Stimulated activated CD8-positive, alpha-beta memory T cell treated with anti-CD3 and anti-CD28 coated beads, Interleukin-12 subunit alpha, Interleukin-12 subunit beta, amount 100 ng/mL, for 4 hours (primary cell): Measurements from ENCODE around the gene SOX2.

Source experiments
- DNase-seq: peaks from one replicate; pipeline ENCODE4 v3.0.0-alpha.2; 2020; ENCODE audit warnings: low read depth

SOX2 gene

DNA sequence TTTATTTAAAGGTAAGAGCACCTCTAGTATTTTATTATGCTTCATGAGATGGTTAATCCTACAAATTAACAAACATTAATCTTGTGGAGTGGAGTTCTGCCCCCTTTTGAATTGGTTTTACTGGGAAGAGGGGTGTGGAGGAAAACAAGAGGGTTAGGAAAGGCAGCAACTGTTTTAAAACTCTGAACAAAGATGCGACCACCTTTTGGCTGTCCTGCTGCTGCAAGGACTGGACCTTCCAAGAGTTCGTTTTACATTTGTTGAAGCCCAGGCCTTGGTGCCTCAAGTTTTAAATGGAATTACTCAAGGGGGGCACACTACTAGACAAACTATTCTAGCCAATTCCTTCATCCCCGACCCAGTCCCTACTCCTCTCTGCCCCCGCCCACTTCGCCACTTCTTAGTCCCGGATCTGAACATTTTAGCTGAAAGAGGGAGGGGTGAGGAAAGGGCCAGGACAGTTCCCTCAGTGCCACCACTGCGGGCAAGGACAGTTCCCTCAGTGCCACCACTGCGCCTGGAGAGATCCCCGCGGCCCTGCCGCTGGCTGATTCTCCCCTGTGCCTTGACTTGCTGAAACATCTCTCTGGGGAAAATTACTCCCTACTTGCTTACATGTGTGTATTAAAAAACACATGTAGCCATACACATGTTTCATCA lies 11.2 kb downstream of the SOX2 start:
- no peak for DNase-seq

DNA sequence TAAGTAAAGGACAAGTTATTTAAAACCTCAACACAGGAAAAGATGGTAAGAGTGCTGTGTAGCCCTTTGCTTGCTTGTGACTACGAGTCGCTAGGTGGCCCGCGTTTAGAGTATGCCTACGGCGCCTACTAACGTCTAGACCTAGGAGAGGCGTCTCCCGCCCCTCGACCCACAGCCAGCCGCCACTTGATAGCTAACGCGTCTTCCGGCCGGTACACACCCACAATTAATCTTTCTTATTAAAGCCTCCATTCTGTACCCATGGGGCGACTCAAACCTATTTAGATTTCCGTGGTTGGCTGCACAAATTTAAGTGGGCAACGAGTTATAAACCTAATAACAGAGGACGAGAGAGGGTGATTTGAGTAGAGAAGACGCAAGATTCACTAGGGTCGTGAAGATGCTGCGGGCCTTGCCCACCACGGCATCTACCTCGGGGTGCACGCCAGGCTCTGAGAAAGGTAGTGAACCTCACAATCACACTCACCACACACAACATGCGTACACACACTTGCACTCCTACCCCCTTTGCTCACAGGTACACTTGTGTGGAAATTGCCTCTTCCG lies 12.0 kb downstream of the SOX2 start:
- DNase-seq: no peak

GRCh38 chr3:181724192-181724965 lies 12.7 kb downstream of the SOX2 start:
- no peak for DNase-seq

DNA sequence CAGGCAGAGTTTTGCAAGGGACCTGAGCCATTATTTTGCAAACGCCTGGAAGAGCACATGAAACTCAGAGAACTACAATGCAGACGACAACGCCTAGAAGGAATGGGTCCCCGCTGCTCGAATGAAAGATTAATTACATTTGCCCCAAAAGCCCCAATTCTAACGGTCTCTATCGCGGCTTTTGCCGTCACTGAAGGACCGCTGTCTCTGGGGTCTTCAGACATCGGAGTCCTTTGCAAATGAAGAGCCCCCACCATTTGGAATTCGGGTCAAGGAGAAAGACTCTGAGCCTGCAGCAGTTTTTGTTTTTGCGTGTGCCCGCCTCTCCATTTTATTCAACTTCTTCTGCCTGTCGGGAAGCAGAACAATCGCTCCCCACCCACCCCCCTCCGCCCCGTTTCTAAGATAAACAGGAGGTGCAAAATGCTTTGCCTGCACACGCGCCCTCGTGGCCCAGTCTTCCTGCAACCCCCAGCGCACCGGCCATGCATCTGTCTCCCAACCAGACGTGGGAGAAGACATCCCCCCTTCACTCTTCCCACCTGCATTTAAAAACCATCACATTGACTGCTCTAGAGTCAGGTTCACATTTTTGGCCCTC lies 13.5 kb downstream of the SOX2 start:
- no peak for DNase-seq

- DNase-seq: no peak
Measured at GRCh38 chr3:181725830-181726229, 14.1 kb downstream of the SOX2 start.

DNA sequence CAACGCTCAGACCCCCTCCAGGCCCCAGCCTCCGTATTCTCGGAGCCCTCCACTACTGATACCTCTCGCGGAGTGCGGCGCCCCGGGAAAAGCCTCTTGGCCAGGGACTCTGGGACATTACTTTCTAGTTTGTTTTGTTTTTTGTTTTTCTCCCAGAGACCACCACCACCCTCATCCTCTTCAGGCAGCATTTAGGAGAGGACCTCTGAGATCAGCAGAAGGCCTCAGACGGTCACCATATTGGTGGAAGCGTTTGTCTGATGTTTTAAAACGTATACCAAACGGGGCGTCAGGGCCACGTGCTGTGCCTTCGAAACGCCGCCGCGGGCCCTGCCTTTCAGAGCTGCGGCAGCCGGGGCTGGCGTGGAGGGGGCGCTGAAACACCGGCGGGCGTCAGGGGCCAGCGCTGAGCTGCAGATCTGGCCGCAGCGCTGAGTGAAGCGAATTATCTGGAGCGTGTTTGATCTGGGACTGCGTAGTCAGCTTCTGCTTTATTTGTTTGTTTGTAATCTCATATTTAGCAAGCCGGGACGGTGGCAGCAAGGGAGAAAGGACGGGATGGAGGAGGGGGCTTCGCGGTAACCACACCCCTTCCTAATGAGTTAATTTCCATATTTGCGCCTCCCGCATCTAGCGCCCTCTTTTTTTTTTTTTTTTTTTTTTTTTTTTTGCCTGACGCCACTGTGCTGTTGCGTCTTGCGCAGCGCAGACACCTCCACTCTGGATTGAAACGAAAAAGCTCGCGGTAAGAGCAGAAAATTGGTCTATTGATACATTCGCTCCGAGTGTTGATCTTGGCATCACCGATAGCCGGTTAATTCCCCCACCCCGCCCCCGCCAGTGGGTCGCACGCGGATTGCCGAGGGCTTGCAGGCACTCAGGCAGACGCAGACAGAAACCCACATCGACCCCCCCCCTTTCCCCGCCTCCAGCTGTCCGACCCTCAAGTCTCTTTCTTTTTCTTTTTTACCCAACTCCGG lies 14.9 kb downstream of the SOX2 start:
- no peak for DNase-seq

- no peak for DNase-seq
Measured at GRCh38 chr3:181727341-181728032, 15.8 kb downstream of the SOX2 start.

DNA sequence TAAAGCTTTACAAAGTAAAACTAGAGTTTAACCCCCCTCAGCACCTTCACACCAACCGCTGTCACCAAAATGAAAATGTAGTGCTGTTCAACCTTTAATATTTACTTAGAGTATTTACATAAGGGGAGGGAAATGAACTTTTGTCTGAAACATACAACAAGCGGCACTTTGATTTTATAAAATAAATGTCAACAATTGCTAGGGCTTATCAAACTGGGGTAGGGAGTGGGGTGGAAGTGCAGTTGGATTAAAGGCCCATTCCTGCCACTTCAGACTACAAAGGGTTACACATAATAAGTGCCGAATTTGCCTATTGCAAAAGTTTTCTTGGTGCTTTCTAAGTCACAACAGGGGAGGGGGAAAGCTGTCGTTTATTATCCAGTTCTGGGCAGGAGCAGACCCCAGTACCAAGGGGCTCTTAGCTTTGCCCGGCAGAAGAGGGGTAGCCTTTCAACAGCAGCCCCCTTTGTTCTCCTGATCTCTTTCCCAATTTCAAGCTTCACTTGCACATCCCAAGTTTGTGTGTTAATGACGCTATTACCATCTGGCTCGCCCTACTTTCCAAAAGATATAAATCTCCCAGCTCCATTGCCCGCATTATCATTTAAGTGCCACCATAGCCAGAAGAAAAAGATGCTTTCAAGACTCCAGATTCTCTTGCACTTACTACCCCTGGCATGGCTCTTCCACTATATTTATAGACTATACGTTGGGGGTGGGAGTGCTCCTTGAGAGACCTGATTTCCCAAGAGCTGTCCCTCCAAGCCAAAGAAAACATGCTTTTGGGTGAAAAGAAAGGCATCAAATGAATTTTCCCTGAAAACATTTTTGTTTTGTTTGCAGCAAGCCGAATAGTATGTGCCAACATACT lies 17.0 kb downstream of the SOX2 start:
- DNase-seq: no peak

GRCh38 chr3:181729341-181729869 lies 17.7 kb downstream of the SOX2 start:
- DNase-seq: no peak

DNA sequence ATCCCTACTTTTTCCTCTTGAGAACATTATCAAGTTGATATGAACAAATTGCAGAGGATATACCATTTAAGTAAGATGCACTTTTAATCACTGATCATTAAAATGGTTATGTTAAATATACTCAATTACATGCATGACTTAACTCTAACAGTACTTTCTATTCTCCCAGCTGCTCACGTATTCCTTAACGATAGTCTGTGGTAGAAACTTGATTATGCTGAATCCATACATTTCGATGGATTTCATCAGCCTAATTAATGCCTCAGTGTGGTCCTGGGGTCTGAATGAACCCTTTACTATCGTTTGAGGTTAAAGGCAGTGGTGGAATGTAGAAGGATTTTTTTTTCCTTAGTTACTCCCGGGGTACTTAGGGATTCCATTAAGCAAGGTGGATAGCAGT lies 18.6 kb downstream of the SOX2 start:
- no peak for DNase-seq

DNA sequence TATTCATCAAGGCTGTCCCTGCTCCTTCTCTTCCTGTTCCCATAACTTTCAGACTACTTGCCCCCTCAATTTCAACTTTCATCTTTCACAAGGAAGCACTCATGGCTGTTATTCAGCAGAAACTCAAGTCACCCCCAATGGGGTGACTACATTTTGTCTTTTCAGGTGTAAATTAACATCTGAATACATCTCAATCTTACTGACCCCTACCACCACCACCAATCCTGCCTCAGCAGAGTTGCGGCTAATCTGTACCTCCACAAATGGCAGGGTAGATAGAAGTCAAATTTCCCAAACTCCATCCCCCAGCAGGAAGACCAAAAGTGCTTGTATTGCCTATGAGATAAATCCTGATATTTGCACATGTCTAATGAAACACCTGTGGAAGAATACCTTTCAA lies 19.2 kb downstream of the SOX2 start:
- no peak for DNase-seq

DNA sequence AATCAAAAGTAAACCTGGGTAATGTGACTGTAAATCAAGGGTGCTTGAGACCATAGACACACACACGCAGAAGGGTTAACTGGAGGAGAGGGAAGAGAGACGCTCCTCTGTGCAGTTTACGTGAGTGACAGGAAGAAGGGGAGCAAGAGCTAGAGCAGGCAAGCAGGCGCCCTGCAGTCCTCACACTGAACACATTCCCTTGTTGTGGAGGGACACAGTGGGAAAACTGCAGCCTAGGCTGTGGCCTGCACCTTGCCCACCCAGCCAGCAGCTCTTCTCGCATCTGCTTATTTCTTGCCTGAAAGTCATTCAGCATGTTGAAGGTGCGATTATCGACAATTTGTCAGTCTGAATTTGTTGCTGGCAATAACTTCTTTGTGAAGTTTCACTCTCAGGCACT lies 24.2 kb downstream of the SOX2 start:
- no peak for DNase-seq

- no peak for DNase-seq
Measured at GRCh38 chr3:181738551-181738950, 26.8 kb downstream of the SOX2 start.

- no peak for DNase-seq
Measured at GRCh38 chr3:181739628-181740027, 27.9 kb downstream of the SOX2 start.

DNA sequence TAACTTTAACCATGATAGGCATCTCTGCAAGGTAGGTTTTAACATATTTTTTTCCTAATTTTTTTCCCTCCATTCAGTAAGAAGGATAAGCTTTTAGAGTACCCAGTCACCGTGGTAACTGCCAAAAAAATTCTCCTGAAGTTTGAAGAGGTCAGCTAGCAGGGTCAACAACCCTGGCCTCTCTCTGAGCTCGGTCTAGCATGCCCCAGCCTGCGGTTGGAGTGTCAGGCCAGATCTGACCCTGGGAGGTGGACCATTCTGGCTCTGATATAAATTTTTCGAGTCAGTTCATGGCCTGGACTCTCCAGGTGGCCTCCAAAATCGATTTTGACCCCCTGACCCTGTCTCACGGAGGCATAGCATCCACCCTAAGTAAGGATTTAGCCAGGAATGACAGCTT lies 29.7 kb downstream of the SOX2 start:
- DNase-seq: no peak

DNA sequence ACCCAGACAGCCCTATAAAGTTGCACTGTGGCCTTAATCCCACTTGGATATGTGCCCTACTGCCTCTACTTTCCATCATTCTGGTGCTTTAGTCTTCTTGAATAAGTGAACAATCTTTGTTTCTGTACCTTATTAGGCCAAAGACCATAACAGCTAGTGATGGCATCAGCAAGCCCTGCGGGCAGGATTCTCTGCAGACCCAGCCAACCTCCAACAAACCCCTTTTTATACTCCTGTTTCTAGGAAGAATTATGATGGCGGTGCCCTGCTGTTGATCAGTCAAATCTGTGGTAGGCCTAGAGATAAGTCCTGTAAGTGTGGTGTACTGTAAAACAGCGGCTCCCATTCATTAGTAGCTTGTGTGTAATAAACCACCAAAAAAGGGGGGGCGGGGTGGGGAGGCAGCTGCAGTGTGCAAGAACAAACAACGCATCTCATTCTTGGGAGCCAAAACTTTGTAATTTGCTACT lies 40.5 kb downstream of the SOX2 start:
- DNase-seq: no peak

DNA sequence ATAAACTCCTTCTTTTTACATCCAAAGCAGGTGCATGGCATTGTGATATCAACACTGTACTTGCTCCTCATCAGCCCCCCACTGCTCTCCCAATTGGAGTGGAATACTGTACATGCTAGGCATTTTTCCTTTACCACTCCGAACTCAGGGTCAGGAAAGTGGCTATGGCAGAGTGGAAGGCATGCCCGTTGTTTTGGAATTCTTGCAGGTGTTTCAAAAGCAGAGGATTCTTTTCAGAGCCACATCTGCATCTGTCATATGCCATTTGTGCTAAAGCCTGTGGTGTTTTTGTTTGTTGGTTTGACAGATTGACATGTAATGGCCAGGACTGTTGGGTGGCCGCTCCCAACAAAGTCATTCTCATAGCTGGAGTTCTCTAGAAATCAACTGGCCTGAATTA lies 41.7 kb downstream of the SOX2 start:
- DNase-seq: no peak

DNA sequence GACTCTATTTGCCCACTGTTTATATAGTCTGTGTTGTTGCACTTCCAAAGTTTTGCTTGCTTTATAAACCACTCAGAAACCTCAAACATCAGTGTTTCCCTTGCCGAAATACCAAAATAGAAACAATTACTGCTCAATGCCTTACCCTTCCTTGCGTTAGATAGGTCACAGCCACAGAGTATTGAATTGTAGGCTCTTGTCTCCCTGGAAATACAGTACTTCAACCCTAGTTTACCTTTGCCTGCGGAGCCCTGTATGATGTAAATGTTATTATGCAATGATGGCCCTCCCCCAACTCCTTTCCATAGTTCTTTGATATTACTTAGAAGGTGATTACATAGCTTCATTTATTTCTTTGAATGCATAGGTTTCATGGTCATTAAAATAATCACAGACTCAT lies 44.2 kb downstream of the SOX2 start:
- no peak for DNase-seq

DNA sequence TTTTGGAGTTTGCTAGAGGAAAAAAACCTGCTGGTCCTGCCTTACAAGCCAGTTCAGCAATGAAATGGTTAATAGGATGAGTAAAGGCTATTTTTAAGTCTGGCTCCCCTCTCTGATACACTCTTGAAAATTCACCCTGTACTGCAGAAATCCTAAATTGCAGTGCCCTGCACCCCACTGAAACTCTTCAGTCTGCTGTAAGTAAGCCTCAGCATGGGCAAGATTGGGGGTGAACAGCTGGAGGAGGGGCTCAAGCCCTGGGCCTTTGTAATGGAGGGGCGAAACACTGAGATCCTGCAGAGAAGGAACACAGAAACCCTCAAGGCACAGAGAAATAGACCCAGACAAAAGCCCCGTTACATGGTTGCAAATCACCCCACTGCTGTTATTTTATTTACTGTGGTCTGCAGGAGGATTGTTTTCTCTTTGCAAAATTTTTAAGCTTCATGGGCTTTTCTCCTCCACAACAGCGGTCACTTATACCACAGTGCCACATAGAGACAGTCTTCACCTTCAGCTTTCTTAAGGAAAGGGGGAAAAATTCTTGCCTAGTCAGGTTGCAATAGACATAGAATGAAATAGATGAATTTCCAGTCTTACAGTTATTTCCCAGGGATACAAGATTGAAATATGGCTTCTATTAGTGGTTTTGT lies 45.0 kb downstream of the SOX2 start:
- no peak for DNase-seq
